ENCODE measurements around the gene CYP24A1. TPM values are rescaled to one million over a fixed set of nuclear protein-coding genes. Genes with fewer than 3 reads are reported as not detected.

CYP24A1 gene
- total and polyA plus RNA-seq, 8 donors: 0.09 TPM; not detected in 7

- H3K4me3 ChIP-seq: no peak overlapping the region
- no peaks in the 10 kb centered on the region for H3K4me1 ChIP-seq
- no peaks in the 10 kb centered on the region for H3K9me3 ChIP-seq
- H3K36me3 ChIP-seq: no peaks in the 10 kb centered on the region
- peaks cover 0 to 28% (median 0%) of the 10 kb centered on the region in 4 donors for H3K27me3 ChIP-seq
- intact Hi-C loops (cut with DNase I): no loop called here
- ATAC-seq: no peak
- TF ChIP-seq, protein P1, sequence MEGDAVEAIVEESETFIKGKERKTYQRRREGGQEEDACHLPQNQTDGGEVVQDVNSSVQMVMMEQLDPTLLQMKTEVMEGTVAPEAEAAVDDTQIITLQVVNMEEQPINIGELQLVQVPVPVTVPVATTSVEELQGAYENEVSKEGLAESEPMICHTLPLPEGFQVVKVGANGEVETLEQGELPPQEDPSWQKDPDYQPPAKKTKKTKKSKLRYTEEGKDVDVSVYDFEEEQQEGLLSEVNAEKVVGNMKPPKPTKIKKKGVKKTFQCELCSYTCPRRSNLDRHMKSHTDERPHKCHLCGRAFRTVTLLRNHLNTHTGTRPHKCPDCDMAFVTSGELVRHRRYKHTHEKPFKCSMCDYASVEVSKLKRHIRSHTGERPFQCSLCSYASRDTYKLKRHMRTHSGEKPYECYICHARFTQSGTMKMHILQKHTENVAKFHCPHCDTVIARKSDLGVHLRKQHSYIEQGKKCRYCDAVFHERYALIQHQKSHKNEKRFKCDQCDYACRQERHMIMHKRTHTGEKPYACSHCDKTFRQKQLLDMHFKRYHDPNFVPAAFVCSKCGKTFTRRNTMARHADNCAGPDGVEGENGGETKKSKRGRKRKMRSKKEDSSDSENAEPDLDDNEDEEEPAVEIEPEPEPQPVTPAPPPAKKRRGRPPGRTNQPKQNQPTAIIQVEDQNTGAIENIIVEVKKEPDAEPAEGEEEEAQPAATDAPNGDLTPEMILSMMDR (IDR thresholded peaks at IDR 0.05): no peak
- no peak overlapping the region for H3K27ac ChIP-seq
- FAIRE-seq: no peak
- 1 to 2% methylated on average over 58 to 66 of the region's 66 CpGs for WGBS, 2 donors
- peak in 1 of 6 donors; percentile 67 for DNase-seq
These were observed 732 bp downstream of the CYP24A1 start for GRCh38 chr20:54172856-54173652.

DNA sequence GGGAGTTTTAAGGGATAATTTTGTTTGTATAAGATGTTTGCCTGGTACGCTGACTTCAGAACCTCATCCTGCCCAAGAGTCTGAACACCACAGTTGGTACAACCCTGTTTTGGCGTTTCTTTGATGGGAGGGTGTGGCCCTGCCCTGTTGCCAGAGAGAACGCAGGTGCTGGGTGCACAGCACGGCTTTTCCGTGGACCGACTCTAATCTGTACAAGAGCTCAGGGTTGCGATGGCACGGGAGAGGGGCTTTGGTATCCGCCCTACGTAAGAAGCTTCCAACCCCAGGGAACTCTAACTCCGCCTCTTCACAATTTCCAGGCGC, 1.3 kb downstream of the CYP24A1 start:
- Histone ChIP-seq H3K4me3 (no peak overlapping the region), H3K9me3 (no peaks in the 10 kb centered on the region), H3K27ac (no peak overlapping the region), H3K36me3 (no peaks in the 10 kb centered on the region), H3K27me3 (peaks cover 0 to 33% (median 0%) of the 10 kb centered on the region in 4 donors), H3K4me1 (no peaks in the 10 kb centered on the region)
- 5% methylated on average over 12 of the region's 12 CpGs for WGBS, 2 donors
- intact Hi-C loops (cut with DNase I): no loop called here
- TF ChIP-seq, protein P1 (IDR thresholded peaks at IDR 0.05): no peak
- FAIRE-seq: no peak
- ATAC-seq: no peak
- no peak for DNase-seq

DNA sequence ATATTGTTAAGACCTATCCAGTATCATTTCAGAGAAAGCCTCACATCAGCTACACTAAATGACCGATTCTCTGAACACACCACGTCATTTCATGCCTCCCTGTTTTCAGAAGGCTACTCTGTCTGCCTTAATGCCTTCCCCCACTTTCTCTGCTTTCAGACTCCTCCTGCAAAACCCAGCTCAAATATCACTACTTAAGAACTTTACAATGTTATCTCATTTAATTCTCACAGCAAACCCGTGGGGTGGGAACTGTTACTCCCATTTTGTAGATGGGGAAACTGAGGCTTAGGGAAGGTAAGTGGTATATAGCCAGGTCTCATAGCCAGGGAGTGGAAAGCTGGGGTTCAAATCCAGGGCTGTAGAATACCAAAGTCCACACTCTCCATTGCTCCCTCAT, 2.8 kb downstream of the CYP24A1 start:
- WGBS, 2 donors: 30 to 55% methylated on average over 3 of the region's 3 CpGs
- no peak overlapping the region for H3K4me3 ChIP-seq
- TF ChIP-seq, protein P1 (IDR thresholded peaks at IDR 0.05): no peak
- intact Hi-C loops (cut with DNase I): no loop called here
- FAIRE-seq (no peak), DNase-seq (no peak), ATAC-seq (no peak)
- no peaks in the 10 kb centered on the region for H3K9me3 ChIP-seq
- H3K27ac ChIP-seq: no peak overlapping the region
- H3K27me3 ChIP-seq: peaks cover 0 to 38% (median 0%) of the 10 kb centered on the region in 4 donors
- no peaks in the 10 kb centered on the region for H3K36me3 ChIP-seq
- no peaks in the 10 kb centered on the region for H3K4me1 ChIP-seq

GRCh38 chr20:54170026-54170471, 3.7 kb downstream of the CYP24A1 start:
- 40 to 61% methylated on average over 4 of the region's 4 CpGs for WGBS, 2 donors
- intact Hi-C loops (cut with DNase I): no loop called here
- H3K4me1 ChIP-seq: no peaks in the 10 kb centered on the region
- no peak overlapping the region for H3K27ac ChIP-seq
- no peaks in the 10 kb centered on the region for H3K36me3 ChIP-seq
- no peak overlapping the region for H3K4me3 ChIP-seq
- TF ChIP-seq, protein P1 (IDR thresholded peaks at IDR 0.05): no peak
- FAIRE-seq: no peak
- H3K27me3 ChIP-seq: peaks cover 0 to 31% (median 0%) of the 10 kb centered on the region in 4 donors
- no peaks in the 10 kb centered on the region for H3K9me3 ChIP-seq
- no peak for ATAC-seq
- no peak for DNase-seq
